Stimulated activated CD4-positive, alpha-beta T cell treated with anti-CD3 and anti-CD28 coated beads, Interleukin-4, amount 100 ng/mL, for 24 hours (primary cell): ENCODE results near the gene SNTB2.

Experiments used
- DNase-seq: peaks from one replicate; pipeline ENCODE4 v3.0.0-alpha.2; 2020

The SNTB2 gene

GRCh38 chr16:69182730-69183416 is 4.1 kb upstream of the SNTB2 start:
- no peak for DNase-seq

GRCh38 chr16:69187446-69188235 is 677 bp downstream of the SNTB2 start:
- DNase-seq = peak; percentile 43

GRCh38 chr16:69188236-69188549 is 1.2 kb downstream of the SNTB2 start:
- DNase-seq = peak; percentile 10

GRCh38 chr16:69188716-69189115 is 1.8 kb downstream of the SNTB2 start:
- no peak for DNase-seq

GRCh38 chr16:69190046-69190588 is 3.2 kb downstream of the SNTB2 start:
- DNase-seq = no peak

- DNase-seq = no peak
Observed at GRCh38 chr16:69190598-69190997, 3.6 kb downstream of the SNTB2 start.

GRCh38 chr16:69191136-69191535 is 4.2 kb downstream of the SNTB2 start:
- no peak for DNase-seq

GRCh38 chr16:69193855-69194254 is 6.9 kb downstream of the SNTB2 start:
- no peak for DNase-seq

GRCh38 chr16:69194488-69194887 is 7.5 kb downstream of the SNTB2 start:
- no peak for DNase-seq

GRCh38 chr16:69195369-69196029 is 8.5 kb downstream of the SNTB2 start:
- no peak for DNase-seq

- no peak for DNase-seq
Observed at GRCh38 chr16:69197573-69197972, 10.6 kb downstream of the SNTB2 start.

GRCh38 chr16:69199382-69199781 is 12.4 kb downstream of the SNTB2 start:
- no peak for DNase-seq

GRCh38 chr16:69201291-69201690 is 14.3 kb downstream of the SNTB2 start:
- DNase-seq = no peak

- DNase-seq = no peak
Observed at GRCh38 chr16:69201787-69202186, 14.8 kb downstream of the SNTB2 start.

GRCh38 chr16:69204172-69204571 is 17.2 kb downstream of the SNTB2 start:
- DNase-seq = no peak

- no peak for DNase-seq
Observed at GRCh38 chr16:69209735-69210134, 22.8 kb downstream of the SNTB2 start.

- DNase-seq = no peak
Observed at GRCh38 chr16:69217433-69217832, 30.5 kb downstream of the SNTB2 start.

- no peak for DNase-seq
Observed at GRCh38 chr16:69219279-69219678, 32.3 kb downstream of the SNTB2 start.

- DNase-seq = no peak
Observed at GRCh38 chr16:69223882-69224281, 36.9 kb downstream of the SNTB2 start.

GRCh38 chr16:69225121-69225520 is 38.2 kb downstream of the SNTB2 start:
- DNase-seq = no peak

GRCh38 chr16:69233124-69233523 is 46.2 kb downstream of the SNTB2 start:
- no peak for DNase-seq

GRCh38 chr16:69234460-69234859 is 47.5 kb downstream of the SNTB2 start:
- no peak for DNase-seq

GRCh38 chr16:69236319-69236718 is 49.4 kb downstream of the SNTB2 start:
- DNase-seq = no peak

- DNase-seq = no peak
Observed at GRCh38 chr16:69237296-69237695, 50.3 kb downstream of the SNTB2 start.
